Activated gamma-delta T cell (primary cell): ENCODE measurements around the gene LRRC57.
A peak's percentile ranks its signal among the peaks of the same experiment; 100 is the strongest.

ENCODE experiments used
- DNase-seq: peaks from one replicate; lab custom pipeline; 2025; lab: John Stamatoyannopoulos, UW

The LRRC57 gene

DNA sequence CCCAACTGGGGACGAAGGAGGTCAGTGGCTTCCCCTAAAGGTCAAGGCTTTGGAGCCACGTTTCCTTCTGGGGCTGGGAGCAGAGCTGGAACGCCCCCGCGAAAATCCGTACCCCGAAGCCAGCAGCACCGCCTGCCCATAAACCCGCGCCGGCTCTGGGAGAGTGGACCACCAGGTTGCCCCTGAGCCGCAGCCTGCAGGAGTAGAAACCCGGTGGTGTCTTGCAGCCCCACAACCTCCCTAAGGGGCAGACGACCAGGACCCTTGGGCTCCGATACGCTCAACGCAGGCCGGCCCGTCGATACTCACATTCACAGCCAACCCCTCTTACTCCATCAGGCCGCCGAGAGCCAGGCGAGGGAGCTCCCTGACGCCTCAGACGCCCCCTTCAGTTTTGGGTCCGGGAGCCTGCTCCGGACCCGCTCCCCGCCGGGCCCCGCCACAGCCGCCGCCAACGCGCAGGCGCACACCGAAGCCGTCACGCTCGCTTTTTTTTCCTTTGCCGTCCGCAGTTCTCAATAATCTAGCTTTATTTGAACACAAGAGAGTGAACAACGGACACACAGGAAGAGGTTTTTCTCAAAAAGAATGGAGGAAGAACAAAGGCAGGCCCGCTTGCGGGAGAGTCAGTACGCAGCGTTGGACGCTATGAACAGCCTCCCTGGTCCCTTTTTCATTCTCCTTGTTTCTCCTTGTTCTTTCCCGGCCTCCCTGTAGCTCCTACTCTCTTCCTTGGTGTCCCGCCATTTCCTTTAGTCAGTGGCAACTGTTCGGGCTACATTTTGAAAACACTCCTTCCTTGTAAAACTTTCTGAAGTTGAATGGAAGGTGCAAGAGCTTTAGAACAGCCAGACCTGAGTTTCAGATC is 57.7 kb downstream of the LRRC57 start, which contains the start of gene ZNF106:
Gene ZNF106 (minus strand): TSS at position 471 of the 868 bp plus-strand sequence. CDS start 18,852 bp downstream, outside the sequence.
- DNase-seq = peak; percentile 82

DNA sequence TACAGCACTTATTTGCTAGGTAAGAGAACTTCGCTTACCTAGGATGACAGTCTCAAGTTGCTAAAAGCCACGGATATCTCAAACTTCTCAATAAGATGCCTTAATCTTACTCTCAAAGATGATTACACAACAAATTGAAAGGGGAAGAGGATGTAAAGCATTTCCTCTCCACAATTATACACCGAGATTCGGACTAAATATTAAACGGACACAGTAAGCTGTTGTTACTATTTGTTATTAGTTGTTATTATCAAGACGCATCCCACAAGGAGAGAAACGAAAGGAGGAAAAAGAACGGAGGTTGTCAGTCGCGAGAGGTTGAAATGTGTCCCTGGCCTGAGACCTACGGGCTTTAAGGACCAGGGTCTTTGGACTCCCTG is 58.3 kb downstream of the LRRC57 start:
- no peak for DNase-seq
